ENCODE results near the gene ARHGDIG. TPM values are rescaled to one million over a fixed set of nuclear protein-coding genes. Genes with fewer than 3 reads are reported as not detected.
"Not testable (repeated sequence)": the region's sequence is repeated elsewhere in the genome, so short reads cannot be mapped to it uniquely, and the experiment has no call there.

Gene ARHGDIG
- total RNA-seq, 2 experiments from 2014 or later = not detected

DNA sequence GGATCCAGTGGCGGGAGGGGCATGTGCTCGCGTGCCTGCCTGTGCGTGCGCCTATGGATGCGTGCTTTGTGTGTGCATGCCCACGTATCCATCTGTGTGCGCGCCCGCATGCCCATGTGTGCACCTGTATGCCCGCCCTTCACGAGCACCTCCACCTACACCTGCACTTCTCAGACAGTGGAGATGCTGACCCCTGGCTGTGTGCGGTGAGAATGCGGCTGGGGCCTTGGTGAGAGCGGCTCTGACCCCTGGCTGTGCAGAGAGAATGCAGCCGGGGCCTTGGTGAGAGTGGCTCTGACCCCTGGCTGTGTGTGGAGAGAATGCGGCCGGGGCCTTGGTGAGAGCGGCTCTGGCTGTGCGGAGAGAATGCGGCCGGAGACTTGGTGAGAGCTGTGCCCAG is 38.2 kb downstream of the ARHGDIG start:
- POLR2A ChIA-PET = no interaction called here
- CTCF ChIA-PET = interaction anchor here (0.7 to 0.9 kb wide), 2 partner anchors 9 to 251 kb away, joined by 3 read pairs; partner anchors contain the start of gene PIGQ

DNA sequence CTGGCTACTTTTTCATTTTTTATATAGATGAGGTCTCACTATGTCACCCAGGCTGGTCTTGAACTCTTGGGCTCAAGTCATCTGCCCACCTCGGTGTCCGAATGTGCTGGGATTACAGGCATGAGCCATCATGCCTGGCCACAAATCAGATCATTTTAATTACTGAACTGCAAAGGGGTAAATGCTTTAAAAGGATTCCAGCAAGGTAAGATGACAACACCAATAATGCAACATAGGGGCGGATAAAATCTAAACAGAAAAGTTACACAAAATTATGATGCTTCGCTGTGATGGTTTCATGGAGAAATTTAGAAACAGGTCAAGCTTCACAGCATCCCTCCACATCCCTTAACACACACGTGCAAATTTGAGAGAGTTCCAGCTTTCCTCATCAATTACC is 39.8 kb downstream of the ARHGDIG start:
- ChIA-PET POLR2A (no interaction called here), CTCF (no interaction called here)

- POLR2A ChIA-PET = interaction anchor here (0.6 kb wide), 1 partner anchor 87 kb away, joined by 3 read pairs; the partner anchor contains the start of gene FAM234A
- CTCF ChIA-PET = interaction anchor here (0.8 to 0.9 kb wide), 2 partner anchors 71 to 87 kb away, joined by 3 read pairs; partner anchors contain the start of gene FAM234A
Measured at GRCh38 chr16:321532-321931, 41.1 kb downstream of the ARHGDIG start.

GRCh38 chr16:322476-323143 is 42.2 kb downstream of the ARHGDIG start:
- POLR2A ChIA-PET = interaction anchor here (0.6 kb wide), 1 partner anchor 88 kb away, joined by 3 read pairs; the partner anchor contains the start of gene FAM234A
- CTCF ChIA-PET = no interaction called here

DNA sequence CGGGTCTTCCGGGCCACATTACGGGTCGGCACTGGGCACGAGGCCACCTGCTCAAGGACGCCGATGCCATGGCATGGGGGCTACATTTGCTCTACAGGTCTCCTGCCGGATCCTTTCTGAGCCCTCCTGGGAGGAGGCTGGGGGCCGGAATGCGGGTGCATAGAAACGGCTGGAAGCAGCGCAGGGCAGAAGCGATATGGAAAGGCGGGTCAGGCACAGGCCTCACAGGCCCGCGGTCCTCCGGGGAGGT is 43.7 kb downstream of the ARHGDIG start:
- CTCF ChIA-PET = no interaction called here
- POLR2A ChIA-PET = no interaction called here

DNA sequence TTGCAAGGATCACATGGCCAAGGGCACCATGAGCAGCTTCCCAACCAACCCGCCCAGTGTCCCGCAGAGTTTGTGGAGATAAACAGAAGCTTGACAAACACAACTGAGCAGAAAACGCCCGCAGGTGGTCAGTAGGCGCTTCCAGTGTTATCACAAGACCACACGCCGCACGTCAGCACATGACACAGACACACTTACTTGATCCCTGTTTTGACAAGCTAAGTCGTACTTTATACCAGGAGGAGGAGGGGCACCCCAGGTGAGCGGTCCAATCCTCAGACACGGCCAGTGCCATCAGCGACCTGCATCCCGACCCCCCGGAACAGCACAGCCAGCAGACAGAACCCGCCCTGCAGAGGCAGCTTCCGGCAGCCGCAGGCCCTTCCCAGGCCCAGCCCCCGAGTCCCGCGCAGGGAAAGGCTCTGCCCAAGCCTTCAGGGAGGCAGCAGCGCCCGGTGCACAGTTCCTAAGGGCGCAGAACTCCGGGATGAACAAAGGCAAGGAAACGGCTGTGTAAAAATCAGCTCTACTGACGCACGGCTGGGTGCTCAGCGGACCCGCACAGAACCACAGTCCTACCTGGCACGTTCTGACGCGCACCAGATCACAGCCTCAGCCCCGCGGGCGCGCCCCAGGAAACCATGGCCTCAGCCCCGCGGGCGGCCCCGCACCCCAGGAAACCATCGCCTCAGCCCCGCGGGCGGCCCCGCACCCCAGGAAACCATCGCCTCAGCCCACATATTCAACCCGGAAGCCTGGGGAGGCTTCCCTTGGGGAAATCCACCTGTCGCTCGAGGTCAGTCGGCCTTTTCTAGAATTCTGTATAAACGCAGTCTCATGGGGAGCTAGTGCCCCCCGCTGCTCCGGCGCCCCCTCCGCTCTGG is 44.3 kb downstream of the ARHGDIG start:
- ChIA-PET POLR2A (interaction anchor here (1.3 kb wide), 1 partner anchor 21 kb away, joined by 4 read pairs; no protein-coding TSS in a partner anchor), CTCF (interaction anchor here (0.6 to 0.8 kb wide), 2 partner anchors 27 to 210 kb away, joined by 3 read pairs; no protein-coding TSS in a partner anchor)

GRCh38 chr16:325375-326145 is 45.2 kb downstream of the ARHGDIG start:
- CTCF ChIA-PET = interaction anchor here (0.6 to 1.4 kb wide), 4 partner anchors 11 to 211 kb away, joined by 3 read pairs; no protein-coding TSS in a partner anchor
- POLR2A ChIA-PET = interaction anchor here (1.3 kb wide), 1 partner anchor 20 kb away, joined by 4 read pairs; no protein-coding TSS in a partner anchor

- POLR2A ChIA-PET = no interaction called here
Measured at GRCh38 chr16:330741-331140, 50.4 kb downstream of the ARHGDIG start.

DNA sequence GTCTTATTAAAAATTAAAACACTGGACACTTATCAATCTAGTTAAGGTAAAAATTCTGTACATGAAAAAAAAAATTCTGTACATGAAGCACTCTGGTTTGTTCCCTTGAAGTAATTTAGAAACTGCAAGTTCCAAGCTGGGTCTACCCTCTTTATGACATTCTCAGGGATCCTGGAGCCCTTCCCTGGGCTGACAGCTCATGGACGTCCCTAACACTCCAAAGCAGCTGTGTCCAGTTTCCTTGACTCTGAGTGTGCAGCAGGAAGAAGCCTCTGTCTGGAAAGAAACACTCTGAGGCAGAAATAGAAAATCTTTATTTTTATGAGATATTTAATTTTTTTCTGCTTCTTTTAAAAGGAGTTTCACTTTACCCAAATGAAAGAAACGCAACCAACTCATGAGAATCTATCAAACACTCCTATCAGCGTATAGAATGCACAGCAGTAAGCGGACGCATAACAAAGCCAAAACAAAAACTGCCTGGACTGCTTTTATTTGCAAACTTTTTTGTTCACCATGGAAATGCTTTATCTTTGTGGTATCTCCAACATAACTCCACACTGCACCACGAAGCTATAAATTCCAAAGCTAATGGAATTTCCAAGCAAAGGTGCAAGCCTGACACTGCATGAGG is 50.9 kb downstream of the ARHGDIG start:
- CTCF ChIA-PET = interaction anchor here (0.5 kb wide), 1 partner anchor 90 kb away, joined by 4 read pairs; no protein-coding TSS in a partner anchor

More at GRCh38 chr16:330741-331140, 50.4 kb downstream of the ARHGDIG start:
- CTCF ChIA-PET = interaction anchor here (0.5 kb wide), 1 partner anchor 89 kb away, joined by 4 read pairs; no protein-coding TSS in a partner anchor

More for the DNA sequence above, 50.9 kb downstream of the ARHGDIG start:
- POLR2A ChIA-PET = not testable (repeated sequence)

Other genes starting within 250 kb of the ARHGDIG start
- 10 to 100 TPM; 63.0 to 63.6 TPM for gene POLR3K, start 227.0 kb upstream of the ARHGDIG start, total RNA-seq
- gene SNRNP25, start 226.8 kb upstream of the ARHGDIG start, total RNA-seq = 100 to 1,000 TPM; 107 to 112 TPM
- under 1 TPM in 1 of 2 experiments, not detected in 1; 0.32 TPM for gene RHBDF1, start 208.0 kb upstream of the ARHGDIG start, total RNA-seq
- gene MPG, start 202.4 kb upstream of the ARHGDIG start, total RNA-seq = 10 to 100 TPM; 53.6 to 56.8 TPM
- 10 to 100 TPM; 49.4 to 49.6 TPM for gene NPRL3, start 141.9 kb upstream of the ARHGDIG start, total RNA-seq
- not detected for gene HBZ, start 127.9 kb upstream of the ARHGDIG start, total RNA-seq
- not detected for gene HBM, start 114.6 kb upstream of the ARHGDIG start, total RNA-seq
- gene HBA2, start 107.7 kb upstream of the ARHGDIG start, total RNA-seq = not detected
- gene HBA1, start 103.9 kb upstream of the ARHGDIG start, total RNA-seq = not detected
- 1 to 10 TPM in 1 of 2 experiments, not detected in 1; 1.3 TPM for gene HBQ1, start 100.1 kb upstream of the ARHGDIG start, total RNA-seq
- gene LUC7L, start 51.1 kb upstream of the ARHGDIG start, total RNA-seq = 10 to 100 TPM; 63.8 to 70.0 TPM
- 10 to 100 TPM; 20.6 to 21.8 TPM for gene FAM234A, start 45.8 kb upstream of the ARHGDIG start, total RNA-seq
- under 1 TPM in 1 of 2 experiments, not detected in 1; 0.08 TPM for gene RGS11, start 4.6 kb upstream of the ARHGDIG start, total RNA-seq
- not detected for gene PDIA2, start 2.6 kb downstream of the ARHGDIG start, total RNA-seq
- gene AXIN1, start 72.1 kb downstream of the ARHGDIG start, total RNA-seq = 10 to 100 TPM; 24.7 to 25.6 TPM
- gene MRPL28, start 89.9 kb downstream of the ARHGDIG start, total RNA-seq = 10 to 100 TPM; 94.6 to 97.6 TPM
- 10 to 100 TPM; 33.9 to 36.9 TPM for gene PGAP6, start 101.4 kb downstream of the ARHGDIG start, total RNA-seq
- gene NME4, start 116.6 kb downstream of the ARHGDIG start, total RNA-seq = 10 to 100 TPM; 16.6 to 17.7 TPM
- 10 to 100 TPM in 1 of 2 experiments, 1 to 10 TPM in 1; 8.2 to 10.2 TPM for gene DECR2, start 121.3 kb downstream of the ARHGDIG start, total RNA-seq
- 10 to 100 TPM; 28.2 to 29.3 TPM for gene RAB11FIP3, start 145.1 kb downstream of the ARHGDIG start, total RNA-seq
- 100 to 1,000 TPM; 107 to 108 TPM for gene CAPN15, start 247.1 kb downstream of the ARHGDIG start, total RNA-seq